Smooth muscle cell (in vitro differentiated cells): ENCODE results near the gene REXO5. TPM values are rescaled to one million over a fixed set of nuclear protein-coding genes. Genes with fewer than 3 reads are reported as not detected.

Experiments used
- DNase-seq: peaks from one replicate; lab custom pipeline; 2025; ENCODE audit not compliant: unreplicated experiment; lab: John Stamatoyannopoulos, UW
- H2AFZ ChIP-seq: fragments of 200-600 bp; sonication (generic); 2 replicates; pipeline ENCODE4 v1.6.0; 2016; ENCODE audit warnings: antibody characterized with exemption, low read depth, mild to moderate bottlenecking
- H3F3A ChIP-seq: fragments of 200-600 bp; sonication (generic); 2 replicates; pipeline ENCODE4 v1.6.0; 2017; ENCODE audit warnings: antibody characterized with exemption, low read depth
- H3K27ac ChIP-seq: fragments of 200-600 bp; sonication (generic); 2 replicates; pipeline ENCODE4 v1.5.1; 2016; ENCODE audit warnings: low read depth, mild to moderate bottlenecking
- H3K27me3 ChIP-seq: fragments of 200-600 bp; sonication (generic); 2 replicates; pipeline ENCODE4 v1.6.1; 2016; ENCODE audit warnings: low read depth, mild to moderate bottlenecking
- H3K36me3 ChIP-seq: fragments of 200-600 bp; sonication (generic); 2 replicates; pipeline ENCODE4 v1.5.1; 2016; ENCODE audit warnings: low read depth
- H3K4me1 ChIP-seq: fragments of 200-600 bp; sonication (generic); 2 replicates; pipeline ENCODE4 v1.5.1; 2016; ENCODE audit warnings: low read depth
- H3K4me2 ChIP-seq: fragments of 200-600 bp; sonication (generic); 2 replicates; pipeline ENCODE4 v1.6.0; 2016; ENCODE audit warnings: mild to moderate bottlenecking
- H3K4me3 ChIP-seq: fragments of 200-600 bp; sonication (generic); 2 replicates; pipeline ENCODE4 v1.5.1; 2016; ENCODE audit warnings: mild to moderate bottlenecking
- H3K79me2 ChIP-seq: fragments of 200-600 bp; sonication (generic); 2 replicates; pipeline ENCODE4 v1.6.0; 2016; ENCODE audit warnings: low read depth, mild to moderate bottlenecking
- H3K9ac ChIP-seq: fragments of 200-600 bp; sonication (generic); 2 replicates; pipeline ENCODE4 v1.6.0; 2016; ENCODE audit warnings: low read depth
- H3K9me3 ChIP-seq: fragments of 200-600 bp; sonication (generic); replicated peaks from 2 replicates; pipeline ENCODE4 v1.5.1; 2016; ENCODE audit warnings: low read depth
- H4K20me1 ChIP-seq: fragments of 200-600 bp; sonication (generic); 2 replicates; pipeline ENCODE4 v1.6.0; 2016; ENCODE audit warnings: low read depth
- WGBS: methylation state at CpG from one replicate; pipeline ENCODE4 v1.1.7; 2016; ENCODE audit warnings: low lambda C conversion rate; 5-methylcytosine and 5-hydroxymethylcytosine counted together
- polyA plus RNA-seq: library from polyadenylated mRNA; unstranded; fragments of >200 nt; fragmentation: Nextera tagmentation; extraction: Ambion mirVana; gene quantifications from 2 replicates; pipeline ENCODE4 v1.2.1, GENCODE V29; 2016
- total RNA-seq: library from RNA; depleted of rRNA; stranded (reverse); fragments of >200 nt; gene quantifications from 2 replicates; pipeline ENCODE4 v1.2.3, GENCODE V29; 2014
- TF ChIP-seq, protein P1 (sequence below): fragments of 200-600 bp; sonication (generic); IDR thresholded peaks from 2 replicates; pipeline ENCODE4 v1.5.1; 2017; ENCODE audit warnings: borderline replicate concordance, mild to moderate bottlenecking, antibody characterized with exemption; ENCODE audit not compliant: insufficient read depth, poor library complexity, severe bottlenecking

Gene REXO5
- total and polyA plus RNA-seq, 2 experiments from 2014 or later, result 1.9 to 3.2 TPM

GRCh38 chr16:20807862-20808261 is 1.5 kb downstream of the REXO5 start:
- Histone ChIP-seq H2AFZ (no peak overlapping the region), H3F3A (no peaks in the 10 kb centered on the region), H3K36me3 (no peaks in the 10 kb centered on the region), H3K79me2 (no peaks in the 10 kb centered on the region), H3K4me1 (no peaks in the 10 kb centered on the region), H3K27me3 (no peaks in the 10 kb centered on the region), H3K27ac (no peak overlapping the region), H4K20me1 (no peaks in the 10 kb centered on the region), H3K4me3 (no peak overlapping the region), H3K9ac (no peak overlapping the region), H3K9me3 (no peaks in the 10 kb centered on the region), H3K4me2 (no peak overlapping the region)
- TF ChIP-seq, protein P1, sequence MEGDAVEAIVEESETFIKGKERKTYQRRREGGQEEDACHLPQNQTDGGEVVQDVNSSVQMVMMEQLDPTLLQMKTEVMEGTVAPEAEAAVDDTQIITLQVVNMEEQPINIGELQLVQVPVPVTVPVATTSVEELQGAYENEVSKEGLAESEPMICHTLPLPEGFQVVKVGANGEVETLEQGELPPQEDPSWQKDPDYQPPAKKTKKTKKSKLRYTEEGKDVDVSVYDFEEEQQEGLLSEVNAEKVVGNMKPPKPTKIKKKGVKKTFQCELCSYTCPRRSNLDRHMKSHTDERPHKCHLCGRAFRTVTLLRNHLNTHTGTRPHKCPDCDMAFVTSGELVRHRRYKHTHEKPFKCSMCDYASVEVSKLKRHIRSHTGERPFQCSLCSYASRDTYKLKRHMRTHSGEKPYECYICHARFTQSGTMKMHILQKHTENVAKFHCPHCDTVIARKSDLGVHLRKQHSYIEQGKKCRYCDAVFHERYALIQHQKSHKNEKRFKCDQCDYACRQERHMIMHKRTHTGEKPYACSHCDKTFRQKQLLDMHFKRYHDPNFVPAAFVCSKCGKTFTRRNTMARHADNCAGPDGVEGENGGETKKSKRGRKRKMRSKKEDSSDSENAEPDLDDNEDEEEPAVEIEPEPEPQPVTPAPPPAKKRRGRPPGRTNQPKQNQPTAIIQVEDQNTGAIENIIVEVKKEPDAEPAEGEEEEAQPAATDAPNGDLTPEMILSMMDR, result no peak
- WGBS, result 94% methylated on average over 11 of the region's 11 CpGs
- no peak for DNase-seq

GRCh38 chr16:20811889-20812439 is 5.6 kb downstream of the REXO5 start:
- WGBS, result 95% methylated on average over 10 of the region's 10 CpGs
- H3K4me1 ChIP-seq, result no peaks in the 10 kb centered on the region
- H3K4me3 ChIP-seq, result no peak overlapping the region
- H3K4me2 ChIP-seq, result no peak overlapping the region
- H3K9me3 ChIP-seq, result no peaks in the 10 kb centered on the region
- no peak overlapping the region for H3K9ac ChIP-seq
- no peaks in the 10 kb centered on the region for H3F3A ChIP-seq
- no peaks in the 10 kb centered on the region for H3K79me2 ChIP-seq
- TF ChIP-seq, protein P1, result no peak
- no peak overlapping the region for H3K27ac ChIP-seq
- no peak overlapping the region for H2AFZ ChIP-seq
- no peaks in the 10 kb centered on the region for H3K27me3 ChIP-seq
- no peaks in the 10 kb centered on the region for H3K36me3 ChIP-seq
- no peak for DNase-seq
- no peaks in the 10 kb centered on the region for H4K20me1 ChIP-seq

GRCh38 chr16:20812510-20812909 is 6.2 kb downstream of the REXO5 start:
- DNase-seq, result no peak
- Histone ChIP-seq H3K9ac (no peak overlapping the region), H4K20me1 (no peaks in the 10 kb centered on the region), H2AFZ (no peak overlapping the region), H3K9me3 (no peaks in the 10 kb centered on the region), H3K4me3 (no peak overlapping the region), H3K4me2 (no peak overlapping the region), H3K79me2 (no peaks in the 10 kb centered on the region), H3F3A (no peaks in the 10 kb centered on the region), H3K27me3 (no peaks in the 10 kb centered on the region), H3K27ac (no peak overlapping the region), H3K4me1 (no peaks in the 10 kb centered on the region), H3K36me3 (no peaks in the 10 kb centered on the region)
- WGBS, result 90% methylated on average over 2 of the region's 2 CpGs
- TF ChIP-seq, protein P1, result no peak

DNA sequence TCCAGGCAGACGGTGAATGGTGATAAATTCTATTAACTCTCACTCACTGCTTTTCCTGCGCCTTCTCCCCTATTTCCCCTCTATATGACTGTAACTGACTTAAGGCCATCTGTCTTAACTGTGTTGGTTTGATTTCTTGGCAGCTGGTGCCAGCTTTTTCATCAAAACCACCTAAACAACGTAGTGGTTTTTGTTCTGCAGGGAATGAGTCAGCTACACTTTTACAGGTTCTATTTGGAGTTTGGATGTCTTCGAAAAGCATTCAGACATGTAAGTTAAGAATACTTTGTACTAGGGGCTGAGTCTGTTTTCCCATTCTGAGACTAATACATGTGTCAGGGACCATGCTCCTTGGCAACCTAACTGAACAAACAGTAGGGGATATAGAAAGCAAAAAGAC is 8.5 kb downstream of the REXO5 start:
- Histone ChIP-seq H4K20me1 (no peaks in the 10 kb centered on the region), H3K79me2 (no peaks in the 10 kb centered on the region), H3K4me2 (no peak overlapping the region), H3K27ac (no peak overlapping the region), H3F3A (no peaks in the 10 kb centered on the region), H3K36me3 (no peaks in the 10 kb centered on the region), H2AFZ (no peak overlapping the region), H3K4me3 (no peak overlapping the region), H3K9ac (no peak overlapping the region), H3K27me3 (no peaks in the 10 kb centered on the region), H3K9me3 (no peaks in the 10 kb centered on the region), H3K4me1 (no peaks in the 10 kb centered on the region)
- WGBS, result 95% methylated on average over 4 of the region's 4 CpGs
- TF ChIP-seq, protein P1, result no peak
- DNase-seq, result no peak
